ENCODE data around the gene NGFR.

Gene NGFR, protein sequence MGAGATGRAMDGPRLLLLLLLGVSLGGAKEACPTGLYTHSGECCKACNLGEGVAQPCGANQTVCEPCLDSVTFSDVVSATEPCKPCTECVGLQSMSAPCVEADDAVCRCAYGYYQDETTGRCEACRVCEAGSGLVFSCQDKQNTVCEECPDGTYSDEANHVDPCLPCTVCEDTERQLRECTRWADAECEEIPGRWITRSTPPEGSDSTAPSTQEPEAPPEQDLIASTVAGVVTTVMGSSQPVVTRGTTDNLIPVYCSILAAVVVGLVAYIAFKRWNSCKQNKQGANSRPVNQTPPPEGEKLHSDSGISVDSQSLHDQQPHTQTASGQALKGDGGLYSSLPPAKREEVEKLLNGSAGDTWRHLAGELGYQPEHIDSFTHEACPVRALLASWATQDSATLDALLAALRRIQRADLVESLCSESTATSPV

DNA sequence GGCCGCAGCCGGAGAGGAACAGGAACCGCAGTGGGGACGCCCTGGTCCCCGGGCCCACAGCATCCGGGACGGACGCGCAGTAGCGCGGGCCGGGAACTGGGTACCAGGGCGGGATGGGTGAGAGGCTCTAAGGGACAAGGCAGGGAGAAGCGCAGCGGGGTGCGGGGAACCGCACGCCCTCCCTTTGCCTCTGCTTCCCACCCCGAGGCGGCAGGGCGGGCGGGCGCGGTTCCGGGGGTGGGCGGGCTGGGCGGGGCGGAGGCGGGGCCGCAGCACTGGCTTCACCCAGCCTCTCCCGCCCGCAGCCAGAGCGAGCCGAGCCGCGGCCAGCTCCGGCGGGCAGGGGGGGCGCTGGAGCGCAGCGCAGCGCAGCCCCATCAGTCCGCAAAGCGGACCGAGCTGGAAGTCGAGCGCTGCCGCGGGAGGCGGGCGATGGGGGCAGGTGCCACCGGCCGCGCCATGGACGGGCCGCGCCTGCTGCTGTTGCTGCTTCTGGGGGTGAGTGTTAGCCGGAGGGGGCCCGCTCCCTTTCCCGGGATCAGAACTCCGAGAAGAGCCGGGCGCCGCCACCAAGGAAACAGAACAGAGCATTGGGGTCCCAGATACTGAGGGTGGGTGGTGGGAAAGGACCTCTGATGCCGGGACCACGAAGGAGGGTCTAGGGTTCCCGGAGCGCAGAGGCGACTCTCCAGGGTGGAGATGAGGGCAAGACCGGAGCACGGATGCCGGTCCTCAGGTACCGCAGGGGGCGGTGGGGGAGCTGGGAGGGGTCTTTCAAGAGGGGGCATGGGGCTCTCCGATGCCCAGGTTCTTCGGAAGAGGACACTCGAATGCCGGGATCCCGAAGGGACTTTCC lies at the start of gene NGFR:
TSS of gene NGFR (plus strand) at position 308 of the 856 bp plus-strand sequence. CDS start at position 433, 125 bp downstream.
- DNase-seq, result peak; percentile 82

DNA sequence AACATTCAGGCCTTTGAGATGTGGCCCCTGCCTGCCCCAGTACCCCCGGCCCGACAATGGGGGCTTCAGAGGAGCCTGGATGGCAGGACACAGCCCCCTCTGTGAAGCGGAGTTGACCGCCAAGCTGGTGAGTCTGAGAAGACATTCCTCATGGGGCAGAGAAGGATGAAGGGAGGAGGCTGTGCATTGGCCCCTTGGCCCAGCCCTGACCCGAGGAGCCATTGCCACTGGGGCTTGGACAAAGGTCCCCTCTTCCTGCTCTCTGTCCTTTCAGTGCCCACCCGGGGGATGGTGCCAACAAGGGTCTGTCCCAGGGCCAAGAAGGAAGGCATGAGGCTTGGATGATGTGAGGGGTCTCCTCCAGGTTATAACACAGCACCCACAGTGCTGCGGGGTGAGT lies 49.5 kb upstream of the NGFR start:
- no peak for DNase-seq

DNA sequence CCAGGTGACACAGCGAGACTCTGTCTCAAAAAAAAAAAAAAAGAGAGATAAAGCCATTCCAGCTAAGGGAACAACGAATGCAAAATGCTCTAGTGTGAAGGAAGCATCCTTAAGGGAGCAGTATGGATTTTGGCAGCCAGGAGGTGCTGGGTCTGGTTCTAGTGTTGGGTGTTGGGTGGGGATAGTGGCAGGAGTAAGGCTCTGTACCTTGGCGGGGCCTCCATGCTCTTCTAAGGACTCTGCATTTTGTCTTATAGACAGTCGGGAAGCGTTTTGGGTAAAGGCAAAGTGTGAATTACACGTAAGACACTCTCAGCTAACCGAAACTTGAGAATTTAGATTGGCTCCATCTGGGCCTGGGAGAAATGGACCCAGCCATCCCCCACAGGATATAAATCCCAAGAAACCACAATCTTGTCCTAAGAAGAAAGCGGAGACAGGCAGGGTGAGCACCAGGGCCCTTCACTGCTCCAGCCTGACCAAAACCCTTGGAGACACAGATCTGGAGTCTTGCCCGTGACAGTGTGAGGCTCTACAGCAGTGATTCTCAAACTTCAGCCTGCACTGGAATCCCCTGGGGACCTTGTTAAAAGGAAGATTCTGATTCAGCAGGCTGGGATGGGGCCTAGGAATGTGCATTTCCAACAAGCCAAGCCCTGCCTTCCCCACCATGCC lies 47.3 kb upstream of the NGFR start:
- DNase-seq, result no peak

DNA sequence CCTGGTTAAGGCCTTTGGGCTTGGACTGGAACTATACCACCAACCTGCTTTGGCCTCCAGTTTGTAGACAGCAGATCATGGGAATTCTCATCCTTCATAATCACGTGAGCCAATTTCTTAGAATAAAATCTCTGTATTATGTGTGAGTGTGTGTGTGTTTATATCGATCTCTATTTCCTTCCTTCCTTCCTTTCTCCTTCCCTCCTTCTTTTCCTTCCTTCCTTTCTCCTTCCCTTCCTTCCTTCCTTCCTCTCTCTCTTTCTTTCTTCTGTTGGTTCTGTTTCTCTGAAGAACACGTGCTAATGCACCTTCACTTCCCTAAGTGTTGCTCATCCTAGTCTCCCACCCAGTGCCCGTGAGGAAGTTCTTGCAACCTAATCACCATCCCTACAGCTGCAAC lies 44.9 kb upstream of the NGFR start:
- DNase-seq, result no peak

DNA sequence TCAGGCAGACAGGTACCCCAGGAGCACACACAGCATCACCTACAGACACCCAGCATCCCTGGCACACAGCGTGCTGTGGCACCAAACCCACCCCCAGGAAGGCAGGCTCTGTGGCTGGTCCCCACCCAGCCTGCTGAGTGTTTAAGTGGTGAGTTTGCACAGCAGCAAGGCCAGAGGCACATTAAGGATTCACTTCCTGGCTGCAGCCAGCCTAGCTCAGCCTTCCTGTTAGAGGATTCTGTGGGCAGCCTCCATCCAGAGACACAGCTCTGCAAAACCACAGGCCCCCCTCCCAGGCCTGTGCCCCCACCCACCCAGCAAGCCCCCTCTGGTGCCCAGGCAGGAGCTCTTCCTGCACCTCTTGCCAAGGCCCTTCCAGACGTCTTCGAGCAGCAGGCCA lies 44.4 kb upstream of the NGFR start:
- DNase-seq, result no peak

DNA sequence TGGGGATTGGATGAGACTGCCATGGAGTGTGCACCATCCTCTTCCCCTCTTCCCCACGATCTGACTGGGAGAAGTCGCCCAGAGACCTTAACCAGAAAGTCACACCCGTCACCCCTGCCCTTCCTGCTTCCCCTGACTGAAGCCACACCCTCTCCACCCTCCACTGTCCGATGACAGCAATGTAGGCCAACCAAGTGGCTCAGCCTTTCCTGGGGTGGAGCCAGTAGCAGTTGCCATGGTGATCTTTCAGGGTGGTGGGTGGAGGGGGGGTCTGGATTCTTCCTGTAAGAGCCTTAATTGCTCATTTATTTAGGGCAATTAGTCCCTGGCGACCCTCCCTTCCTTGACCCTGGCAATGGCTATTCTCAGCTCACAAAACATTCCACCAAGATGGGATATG lies 42.9 kb upstream of the NGFR start:
- no peak for DNase-seq

DNA sequence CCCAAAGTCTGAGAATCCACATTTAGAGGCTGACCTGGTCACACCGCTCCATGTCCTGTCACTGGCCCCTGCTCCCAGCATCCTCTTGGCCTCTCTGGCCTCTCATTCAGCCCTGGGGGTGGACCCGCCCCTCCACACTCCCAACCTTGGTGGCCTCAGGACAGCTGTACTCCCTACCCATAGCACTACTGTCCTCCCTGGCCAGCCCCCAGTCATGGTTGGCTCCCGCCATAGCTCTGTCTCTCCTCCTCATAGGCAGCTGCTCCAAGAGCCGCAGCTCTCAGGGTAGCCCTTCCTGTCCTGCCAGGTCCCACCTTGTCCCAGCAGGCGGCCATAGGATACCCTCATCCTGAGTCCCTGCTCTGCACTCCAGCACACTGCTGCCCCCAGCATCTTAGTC lies 42.4 kb upstream of the NGFR start:
- no peak for DNase-seq

DNA sequence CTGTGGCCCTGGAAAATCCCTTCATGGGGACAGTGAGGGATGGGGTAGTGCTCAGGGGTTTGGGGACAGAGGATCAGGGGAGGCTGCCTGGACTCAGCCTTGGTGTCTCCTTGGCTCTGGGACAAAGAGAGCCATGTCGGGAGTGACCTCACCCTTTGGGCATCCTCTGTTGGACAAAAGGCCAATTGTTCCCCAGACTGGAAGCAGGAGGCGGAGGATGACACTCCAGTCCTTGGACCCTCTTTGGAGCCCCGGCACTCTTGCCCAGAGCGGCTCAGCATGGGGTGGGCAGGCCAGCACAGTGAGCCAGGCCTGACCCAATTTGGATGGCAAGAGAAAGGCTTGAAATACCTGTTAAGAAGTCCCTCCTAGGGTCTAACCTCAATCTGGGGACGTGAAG lies 41.0 kb upstream of the NGFR start:
- no peak for DNase-seq

DNA sequence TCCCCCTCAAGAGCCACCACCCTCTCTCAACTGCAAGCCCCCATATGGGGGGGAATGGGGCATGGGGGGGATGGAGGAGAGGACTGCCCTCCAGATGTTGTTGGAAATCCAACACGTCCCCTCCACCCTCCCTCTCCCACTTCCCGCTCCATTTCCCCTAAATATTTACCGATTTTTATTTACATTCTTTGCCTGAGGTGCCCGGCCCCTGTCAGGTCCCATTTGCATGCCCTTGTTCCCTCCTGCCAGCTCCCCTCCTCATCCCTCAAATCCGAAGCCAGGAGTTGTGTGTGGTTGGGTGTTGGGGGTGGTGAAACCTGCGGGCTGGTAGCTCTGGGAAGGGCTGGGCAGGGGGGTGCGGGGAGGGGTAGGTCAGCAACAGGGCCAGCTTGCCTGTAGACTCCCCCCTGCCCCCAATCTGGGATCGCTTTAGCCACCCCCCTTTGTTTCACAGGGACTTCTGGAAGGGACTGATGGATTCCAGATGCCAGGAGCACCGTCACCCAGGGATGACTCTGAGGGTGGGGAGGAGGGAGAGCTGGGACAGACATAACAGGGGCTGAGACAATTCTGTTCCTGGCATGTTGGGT lies 39.7 kb upstream of the NGFR start:
- no peak for DNase-seq

DNA sequence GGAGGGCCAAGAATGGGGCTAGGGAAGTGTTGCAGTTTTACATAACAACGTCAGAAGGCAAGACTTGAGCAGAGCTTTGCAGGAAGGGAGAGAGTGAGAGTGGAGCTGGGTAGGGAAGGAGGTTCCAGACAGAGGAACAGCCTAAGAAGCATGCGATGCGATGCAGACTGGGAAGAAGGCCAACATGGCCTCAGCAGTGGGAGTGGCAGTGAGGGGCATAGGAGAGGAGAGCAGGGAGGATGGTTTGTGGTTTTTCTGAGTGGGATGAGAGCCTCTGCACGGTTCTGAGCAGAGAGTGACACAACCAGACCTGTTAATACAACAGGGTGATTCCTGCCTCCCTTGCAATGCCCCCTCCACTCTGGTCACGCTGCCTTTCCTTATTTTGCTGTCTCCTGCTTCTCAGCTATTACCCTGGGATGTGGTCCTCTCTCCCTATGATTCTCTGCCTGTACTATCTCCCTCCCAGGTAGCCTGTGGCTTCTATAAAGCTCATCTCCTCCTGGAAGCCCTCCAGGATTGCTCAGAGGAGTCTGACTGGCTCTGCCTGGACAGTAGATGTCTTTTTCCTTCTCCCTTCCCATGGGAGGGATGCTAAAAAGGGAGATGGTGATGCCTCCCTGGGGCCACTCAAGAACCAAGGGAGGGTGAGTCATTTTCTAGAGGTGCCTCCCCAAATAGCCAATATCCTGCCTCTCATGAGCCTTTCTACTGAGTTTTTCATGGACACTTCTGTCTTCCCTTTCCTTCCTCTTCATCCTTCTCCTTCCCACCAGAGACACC lies 38.7 kb upstream of the NGFR start:
- no peak for DNase-seq

DNA sequence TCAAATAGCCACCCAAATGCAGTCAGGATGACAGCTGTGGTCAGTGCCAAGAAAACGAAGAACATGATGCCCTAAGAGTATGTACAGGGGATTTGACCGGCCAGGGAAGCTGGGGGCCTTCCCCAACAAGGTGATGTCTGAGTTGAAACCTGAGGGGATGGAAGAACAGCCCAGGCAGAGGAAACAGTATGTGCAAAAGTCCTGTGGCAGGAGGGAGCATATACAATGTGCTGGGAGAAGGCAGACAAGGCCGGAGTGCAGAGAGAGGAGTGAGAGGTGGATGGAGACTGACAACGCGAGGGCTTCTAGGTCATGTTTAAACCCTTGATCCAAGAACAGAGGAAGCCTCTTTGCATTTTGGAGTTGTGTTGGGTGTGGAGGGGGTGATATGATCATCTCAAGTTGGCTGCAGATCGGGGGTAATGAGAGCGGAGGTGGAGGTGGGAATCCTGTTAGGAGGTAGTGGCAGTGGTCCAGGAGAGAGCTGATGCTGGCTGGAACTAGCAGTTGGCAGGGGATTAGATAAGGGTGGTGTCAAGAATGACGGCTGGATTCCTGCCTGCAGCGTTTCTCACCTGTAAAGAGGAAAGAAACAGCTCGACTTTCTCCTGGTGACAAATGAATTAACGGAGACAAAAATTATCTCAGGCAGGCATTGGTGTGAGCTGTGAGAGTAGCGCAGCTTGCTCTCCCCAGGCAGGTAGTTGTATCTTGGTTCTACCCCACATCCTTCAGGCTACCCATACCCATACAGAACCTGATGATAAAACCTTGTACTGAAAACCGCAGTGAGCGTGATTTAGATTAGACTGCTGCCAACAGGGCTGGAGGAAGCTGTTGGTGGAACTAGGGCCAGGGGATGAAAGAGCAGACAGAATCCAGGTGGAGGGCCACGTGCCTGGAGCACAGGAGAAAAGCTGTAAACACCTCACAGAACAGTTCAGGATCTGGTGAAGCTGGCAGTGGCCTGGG lies 37.2 kb upstream of the NGFR start:
- DNase-seq, result peak; percentile 40

DNA sequence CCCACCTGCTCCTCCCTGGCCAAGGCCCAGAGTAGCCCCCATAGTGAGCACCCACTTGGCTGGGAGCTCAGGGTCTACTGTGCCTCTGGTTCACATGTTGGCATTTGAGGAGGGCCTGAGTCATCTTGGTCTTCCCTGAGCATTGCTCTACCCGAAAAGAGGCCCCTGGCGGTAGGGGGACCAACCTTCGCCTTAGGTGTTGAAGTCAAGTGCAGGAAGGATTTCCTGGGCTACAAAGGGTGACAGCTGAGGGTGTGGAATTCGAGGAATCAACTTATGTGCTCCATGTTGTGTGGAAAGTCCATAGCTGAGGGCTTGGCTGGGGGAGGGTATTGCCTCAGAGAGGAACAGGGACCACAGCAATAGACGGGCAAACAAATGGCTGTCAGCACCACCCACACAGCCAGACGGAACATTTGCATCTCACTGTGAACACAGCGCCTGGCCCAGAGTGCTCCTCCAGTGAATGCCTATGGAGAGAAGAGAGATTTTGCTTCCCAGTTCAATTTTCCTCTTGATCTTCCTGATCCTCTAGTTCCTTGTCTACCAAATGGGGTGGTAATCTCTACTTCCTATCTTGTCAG lies 35.6 kb upstream of the NGFR start:
- DNase-seq, result no peak

DNA sequence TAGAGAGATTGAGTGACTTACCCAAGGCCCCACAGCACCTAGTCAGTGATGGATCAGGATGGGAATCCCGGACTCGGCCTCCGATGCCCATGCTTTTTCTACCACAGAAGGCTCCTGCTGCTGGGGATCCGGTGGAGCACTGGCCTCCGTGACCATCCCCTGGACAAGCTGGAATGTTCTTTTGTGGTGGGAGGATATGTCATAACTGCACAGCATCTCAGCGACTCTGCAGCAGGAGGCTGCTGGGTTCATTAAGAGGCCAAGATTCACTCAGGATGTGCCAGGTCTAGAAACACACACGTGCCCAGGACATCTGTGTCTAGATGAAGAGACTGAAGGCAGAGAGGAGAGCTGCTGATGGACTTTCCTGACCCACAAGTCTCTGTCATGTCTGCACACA lies 34.7 kb upstream of the NGFR start:
- no peak for DNase-seq

DNA sequence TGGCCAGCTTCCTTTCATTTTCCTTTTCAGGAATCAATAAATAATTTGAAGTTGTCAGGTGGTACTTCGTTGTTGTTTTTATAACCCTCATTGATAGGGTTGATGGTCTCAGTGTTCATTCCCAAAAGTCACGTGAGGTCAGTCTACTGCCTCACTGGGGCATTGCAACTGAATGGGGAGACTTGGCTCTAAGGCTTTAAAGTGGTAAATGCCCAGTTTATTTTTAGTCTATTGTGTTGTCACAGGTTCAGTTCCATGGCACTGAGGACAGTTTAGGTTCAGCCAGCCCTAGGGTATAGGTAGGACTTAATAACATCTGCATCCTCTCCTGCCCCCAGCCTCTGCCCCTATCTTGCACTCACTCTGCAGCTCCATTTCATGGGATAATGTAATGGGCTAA lies 33.5 kb upstream of the NGFR start:
- DNase-seq, result no peak

DNA sequence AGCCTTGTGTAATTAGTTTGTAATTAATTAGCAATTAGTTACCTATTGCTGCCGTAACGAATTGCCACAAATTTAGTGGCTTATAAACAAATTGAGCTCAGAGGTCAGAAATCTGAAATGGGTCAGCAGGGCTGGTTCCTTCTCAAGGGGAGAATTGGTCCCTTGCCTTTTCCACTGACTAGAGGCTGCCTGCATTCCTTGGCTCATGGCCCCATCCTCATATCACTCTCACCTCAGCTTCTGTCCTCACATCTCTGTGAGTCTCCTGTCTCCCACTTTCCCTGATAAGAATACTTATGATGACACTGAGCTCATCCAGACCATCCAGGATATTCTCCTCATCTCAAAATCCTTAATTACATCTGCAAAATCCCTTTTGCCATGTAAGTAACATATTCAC lies 31.0 kb upstream of the NGFR start:
- DNase-seq, result no peak

DNA sequence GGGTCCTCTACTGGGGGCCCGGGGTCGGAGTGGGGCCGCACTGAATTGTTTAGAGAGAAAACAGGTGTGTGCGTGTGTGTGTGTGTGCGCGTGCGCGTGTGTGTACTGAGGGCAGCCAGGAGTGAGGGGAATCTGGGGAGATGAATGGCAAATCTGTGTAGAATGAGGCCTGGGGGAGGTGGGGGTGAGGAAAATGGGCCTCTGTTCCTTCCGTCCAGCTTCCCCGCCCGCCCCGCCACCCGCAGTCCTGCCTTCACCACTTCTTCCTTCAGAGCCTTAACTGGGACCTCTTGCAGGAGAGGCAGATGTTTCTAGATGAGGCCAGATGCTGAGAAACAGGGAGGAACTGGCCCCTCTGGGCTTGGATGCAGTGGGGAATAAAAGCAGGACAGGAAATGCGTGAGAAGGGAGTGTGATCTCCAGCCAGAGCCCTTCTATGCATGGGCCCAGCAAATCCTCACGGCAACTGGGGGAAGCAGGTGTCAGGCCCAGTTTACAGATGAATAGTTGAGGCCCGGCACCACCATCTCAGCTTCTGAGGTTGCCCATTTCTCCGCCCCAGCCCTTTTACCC lies 29.7 kb upstream of the NGFR start:
- no peak for DNase-seq

DNA sequence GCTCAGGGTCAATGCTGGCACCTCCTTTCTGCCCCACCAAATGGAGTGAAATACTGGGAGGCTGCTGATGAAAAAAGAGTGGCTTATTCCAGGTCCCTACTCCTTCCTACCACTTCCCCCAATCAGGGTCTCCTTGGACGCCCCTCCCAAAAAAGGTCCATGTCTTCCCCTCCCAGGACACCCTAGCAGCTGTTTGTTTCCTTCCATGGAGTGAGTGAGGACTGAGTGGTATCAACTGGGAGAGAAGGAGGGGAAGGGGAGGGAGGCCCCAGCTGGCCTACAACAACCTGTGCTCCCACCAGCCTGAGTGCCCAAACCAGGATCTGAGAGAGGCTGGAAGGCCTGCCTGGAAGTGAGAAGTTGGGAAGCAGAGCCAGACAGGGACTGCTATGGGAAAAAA lies 28.7 kb upstream of the NGFR start:
- DNase-seq, result no peak

DNA sequence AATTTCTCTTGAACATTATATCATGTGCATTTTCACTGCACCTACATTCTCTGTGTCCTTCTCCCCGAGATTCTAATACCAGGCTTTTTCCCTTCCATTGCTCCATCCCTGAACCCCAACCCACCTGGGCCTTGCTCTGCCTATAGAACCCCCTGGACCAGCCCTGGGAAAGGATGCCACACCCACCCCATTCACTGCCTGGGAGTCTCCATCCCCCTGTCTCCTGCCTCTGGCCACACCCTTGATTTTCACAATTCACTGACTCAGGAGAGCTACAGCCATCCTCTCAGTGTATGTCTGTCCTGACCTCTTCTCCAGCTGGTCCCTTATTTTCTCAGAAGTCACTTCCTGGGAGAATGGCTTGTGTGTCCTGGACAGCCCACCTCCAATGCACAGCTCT lies 27.9 kb upstream of the NGFR start:
- no peak for DNase-seq

DNA sequence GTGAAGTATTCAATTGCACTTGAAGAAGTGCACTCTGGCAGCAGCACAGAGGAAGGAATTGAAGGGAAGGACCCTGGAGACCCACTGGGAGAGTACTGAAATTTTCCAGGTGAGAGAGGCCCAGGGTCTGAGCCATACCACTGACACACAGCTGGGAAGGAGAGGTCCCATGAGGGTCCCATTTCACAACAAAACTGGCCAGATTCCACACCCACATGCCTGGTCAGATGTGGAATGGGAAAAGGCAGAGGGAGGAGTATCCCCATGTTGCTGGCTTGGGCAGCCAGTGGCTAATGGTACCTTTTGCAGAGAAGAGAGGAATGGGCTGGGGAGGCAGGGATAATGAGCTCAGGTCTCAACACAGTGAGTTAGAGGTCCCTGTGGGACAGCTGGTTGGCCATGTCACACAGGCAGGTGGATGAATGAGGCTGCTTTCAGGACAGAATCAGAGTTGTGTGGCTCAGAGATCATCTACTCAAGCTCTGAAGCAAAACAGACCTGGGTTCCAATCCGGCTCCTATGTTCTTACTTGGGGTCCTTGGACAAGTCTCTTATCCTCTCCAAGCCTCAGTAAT lies 26.2 kb upstream of the NGFR start:
- peak; percentile 28 for DNase-seq
